Eye (tissue), 1 donor: ENCODE data around the gene HIP1.
"Not testable (repeated sequence)": the region's sequence is repeated elsewhere in the genome, so short reads cannot be mapped to it uniquely, and the experiment has no call there.

Experiments used
- DNase-seq: peaks from one replicate; pipeline ENCODE4 v3.0.0-alpha.2; 2015

The HIP1 gene

DNA sequence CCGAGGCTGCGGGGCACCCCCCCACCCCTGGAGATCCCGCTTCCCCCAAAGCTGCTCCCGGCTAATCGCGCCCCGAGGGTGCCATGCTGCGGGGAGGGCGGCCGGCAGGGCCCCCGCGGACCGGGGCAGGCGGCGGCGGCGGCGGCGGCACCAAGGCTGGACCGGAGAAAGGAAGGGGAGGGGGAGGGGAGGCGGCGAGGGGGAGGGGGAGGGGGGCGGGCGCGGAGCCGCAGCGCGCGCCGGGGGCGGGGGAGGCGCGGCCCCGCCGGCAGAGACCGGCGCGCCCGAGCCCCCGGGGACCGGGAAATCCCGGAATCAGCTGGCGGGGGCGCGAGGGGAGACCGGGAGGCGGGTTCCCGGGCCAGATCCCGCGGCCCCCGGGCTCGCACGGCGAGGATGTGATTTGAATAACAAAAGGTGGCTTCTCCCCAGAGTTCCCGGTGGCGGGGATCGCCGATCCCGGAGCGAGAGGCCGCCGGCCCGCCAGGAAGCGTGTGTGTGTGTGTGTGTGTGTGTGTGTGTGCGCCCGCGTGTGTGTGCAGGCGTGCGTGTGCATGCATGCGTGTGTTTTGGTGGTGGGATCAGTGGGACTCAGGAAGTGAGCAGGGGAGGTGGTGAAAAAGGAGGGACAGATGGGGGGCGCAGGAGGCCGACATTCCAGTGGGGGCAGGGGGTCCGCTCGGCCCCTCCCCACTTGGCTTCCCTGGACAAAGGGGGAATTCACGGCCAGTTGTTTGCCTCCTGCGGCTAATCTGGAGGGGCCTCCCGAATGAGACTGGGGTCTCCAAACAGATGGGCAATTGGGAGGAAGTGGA is 99.5 kb downstream of the HIP1 start:
- peak; percentile 88 for DNase-seq

DNA sequence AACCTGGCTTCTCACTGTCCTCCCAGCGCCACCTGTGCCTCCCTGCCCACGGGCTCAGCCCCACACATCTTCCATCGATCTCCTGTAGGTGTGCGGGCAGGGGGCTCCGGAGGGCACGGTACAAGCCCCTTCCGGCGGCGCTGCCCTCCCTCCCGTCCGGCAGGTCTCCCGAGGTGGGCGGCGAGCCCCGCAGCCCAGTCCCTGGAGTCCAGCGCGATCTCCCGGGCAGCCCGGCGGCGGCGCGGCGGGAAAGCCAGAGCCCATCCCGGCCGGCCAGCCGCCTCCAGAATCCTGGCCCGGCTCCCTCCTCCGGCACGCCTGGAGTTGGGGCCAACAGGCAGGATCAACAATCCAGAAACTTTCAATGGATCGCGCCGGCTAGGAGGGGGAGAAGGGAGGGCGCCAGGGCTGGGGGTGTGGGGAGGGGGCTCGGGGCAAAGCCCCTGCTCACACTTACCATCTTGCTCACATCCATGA is 100.1 kb downstream of the HIP1 start:
- DNase-seq: peak; percentile 83

DNA sequence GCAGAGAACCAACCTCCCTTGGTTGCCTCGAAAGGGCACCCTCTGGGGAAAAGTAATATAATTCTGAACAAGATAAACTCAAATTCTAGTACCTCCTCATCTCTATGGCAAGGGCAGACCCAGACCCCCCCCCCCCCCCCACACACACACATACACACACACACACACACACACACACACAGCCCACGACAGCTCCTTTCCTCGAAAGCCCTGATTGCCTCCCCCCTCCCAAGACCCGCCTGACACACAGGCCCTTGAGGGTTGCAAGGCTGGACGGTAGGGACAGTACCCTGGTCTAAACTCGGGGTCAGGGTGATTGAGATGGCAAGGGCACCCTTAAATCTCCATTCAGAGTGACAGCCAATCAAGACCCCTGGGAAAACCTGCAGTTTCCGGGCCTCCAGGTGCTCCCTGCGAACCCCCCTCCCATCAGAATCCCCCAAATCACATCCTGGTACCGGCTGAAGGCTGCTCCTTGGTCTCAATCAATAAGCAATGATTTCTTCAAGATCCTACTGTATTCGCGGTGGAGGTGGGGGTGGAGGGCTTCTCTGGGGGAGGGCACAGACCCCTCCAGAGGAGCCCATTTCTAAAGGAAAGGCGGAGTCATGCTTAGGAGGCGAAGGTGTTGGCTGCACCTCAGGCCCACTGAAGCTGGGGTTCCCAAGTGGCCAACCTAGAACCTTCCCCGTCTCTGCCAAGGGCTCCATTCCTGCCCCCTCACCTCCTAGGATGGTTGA is 100.7 kb downstream of the HIP1 start:
- no peak for DNase-seq

DNA sequence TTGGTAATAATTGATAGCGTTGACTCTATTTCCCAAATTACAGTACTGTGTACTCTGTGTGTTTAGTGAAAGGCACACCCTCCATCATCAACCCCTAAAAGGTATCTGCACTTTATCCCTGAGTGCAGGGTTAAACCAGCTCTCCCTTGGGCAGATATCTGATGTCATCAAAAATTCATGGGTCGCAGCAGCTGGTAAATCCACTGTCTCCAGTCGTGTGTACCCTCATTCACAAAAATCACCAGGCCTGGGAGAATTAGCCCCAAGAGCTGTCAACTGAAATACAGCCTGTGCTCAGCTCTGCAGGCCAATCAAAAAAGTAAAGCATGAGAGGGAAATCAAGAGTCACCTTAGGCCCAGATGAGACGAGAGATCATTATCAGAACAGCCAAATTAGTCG is 103.7 kb downstream of the HIP1 start:
- peak; percentile 78 for DNase-seq

DNA sequence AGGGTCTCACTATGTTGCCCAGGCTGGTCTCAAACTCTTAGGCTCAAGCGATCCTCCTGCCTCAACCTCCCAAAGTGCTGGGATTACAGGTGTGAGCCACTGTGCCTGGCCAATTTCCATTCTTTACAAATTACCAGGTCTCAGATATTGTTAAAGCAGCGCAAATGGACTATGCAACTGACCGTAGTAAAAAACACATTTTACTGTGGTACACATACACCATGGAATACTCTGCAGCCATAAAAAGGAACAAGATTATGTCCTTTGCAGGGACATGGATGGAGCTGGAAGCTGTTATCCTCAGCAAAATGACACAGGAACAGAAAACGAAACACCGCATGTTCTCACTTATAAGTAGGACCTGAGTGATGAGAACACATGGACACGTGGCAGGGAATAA is 106.2 kb downstream of the HIP1 start:
- not testable (repeated sequence) for DNase-seq

DNA sequence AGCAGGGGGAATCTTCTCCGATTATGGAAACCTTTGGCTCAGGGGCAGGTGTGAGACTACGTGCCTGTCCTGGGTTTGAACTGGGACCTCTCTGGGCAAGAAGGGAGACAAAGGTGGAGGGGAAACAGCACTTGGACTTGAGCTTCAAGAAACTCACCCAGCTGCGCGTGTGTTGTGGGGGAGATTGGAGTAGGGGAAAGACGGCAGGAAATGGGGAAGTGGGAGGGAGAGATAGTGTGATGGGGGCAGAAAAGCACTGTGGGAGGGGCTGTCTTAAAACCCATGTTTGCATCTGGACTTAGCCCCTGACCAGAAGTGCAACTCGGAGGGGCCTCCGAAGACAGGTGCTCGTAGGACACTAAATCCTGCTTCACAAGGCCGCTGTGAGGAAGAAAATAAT is 107.0 kb downstream of the HIP1 start:
- DNase-seq: no peak

DNA sequence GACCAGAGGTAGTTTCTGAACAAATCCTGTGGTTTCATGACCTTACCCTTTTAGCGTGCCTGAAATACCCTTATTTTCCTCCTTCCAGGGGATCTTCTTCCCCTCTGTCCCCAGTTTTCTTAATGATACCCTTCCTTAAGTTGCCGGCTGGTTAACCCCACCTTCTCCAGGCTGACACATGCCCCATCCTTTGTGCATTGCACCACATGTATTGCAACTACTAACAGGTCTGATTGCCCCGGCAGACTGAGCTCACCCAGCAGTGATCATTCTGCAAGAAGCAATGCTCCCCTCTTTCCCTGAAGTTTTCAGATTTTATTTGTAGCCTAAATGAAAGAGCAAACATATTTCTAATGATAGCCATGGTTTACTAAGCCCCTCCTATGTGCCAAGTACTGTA is 108.2 kb downstream of the HIP1 start:
- DNase-seq: no peak

DNA sequence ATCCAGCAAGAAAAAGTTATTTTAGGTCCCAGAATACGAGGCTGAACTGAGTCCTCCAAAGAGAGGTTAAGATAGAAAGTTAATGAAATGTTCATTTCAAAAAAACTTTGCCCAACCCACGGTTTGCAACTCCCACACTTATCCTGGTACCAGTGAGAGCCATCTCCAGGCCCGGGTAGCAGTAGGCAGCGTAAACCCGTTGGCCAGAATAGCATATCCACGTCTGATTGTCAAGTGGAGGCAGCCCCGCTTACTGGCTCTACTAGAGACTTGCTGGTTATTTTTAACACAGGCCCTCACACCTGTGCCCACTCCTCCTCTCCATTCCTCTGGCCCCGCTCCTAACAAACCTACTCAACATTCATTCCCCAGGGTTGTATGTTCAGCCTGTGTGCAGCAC is 109.7 kb downstream of the HIP1 start:
- no peak for DNase-seq

DNA sequence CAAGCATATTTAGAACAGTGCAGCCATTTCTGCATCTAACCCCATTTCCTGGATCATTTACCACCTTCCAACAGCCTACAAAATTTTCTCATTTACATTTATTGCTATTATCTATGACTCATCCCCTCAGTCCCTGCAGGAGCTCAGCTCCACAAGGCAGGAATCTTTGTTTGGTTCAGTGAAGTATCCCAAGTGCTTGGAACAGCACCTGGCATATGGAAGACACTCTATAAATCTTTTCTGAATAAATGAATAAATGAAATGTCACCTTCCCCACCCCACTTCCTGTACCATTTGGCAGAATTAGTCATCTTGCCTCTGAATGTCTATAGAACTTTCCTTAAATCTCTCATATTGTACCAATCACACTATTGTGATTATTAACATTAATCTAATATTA is 110.7 kb downstream of the HIP1 start:
- DNase-seq: no peak

DNA sequence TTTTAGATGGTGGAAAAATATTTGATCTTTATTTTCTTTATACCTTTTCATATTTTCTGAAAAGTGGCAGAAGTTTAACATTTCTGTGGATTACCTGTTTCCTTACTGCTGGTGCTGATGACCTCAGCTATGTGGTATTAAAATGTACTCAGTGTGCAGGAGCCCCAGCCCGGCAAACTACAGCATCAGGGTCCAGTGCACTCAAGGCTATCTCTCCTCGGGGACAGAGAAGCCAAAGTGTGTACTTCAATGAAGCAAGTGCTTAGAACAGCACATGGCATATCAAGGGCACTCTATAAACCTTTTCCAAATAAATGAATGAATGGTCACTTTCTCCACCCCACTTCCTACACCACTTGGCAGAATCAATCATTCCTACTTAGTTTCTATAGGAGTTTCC is 111.8 kb downstream of the HIP1 start:
- DNase-seq: no peak

DNA sequence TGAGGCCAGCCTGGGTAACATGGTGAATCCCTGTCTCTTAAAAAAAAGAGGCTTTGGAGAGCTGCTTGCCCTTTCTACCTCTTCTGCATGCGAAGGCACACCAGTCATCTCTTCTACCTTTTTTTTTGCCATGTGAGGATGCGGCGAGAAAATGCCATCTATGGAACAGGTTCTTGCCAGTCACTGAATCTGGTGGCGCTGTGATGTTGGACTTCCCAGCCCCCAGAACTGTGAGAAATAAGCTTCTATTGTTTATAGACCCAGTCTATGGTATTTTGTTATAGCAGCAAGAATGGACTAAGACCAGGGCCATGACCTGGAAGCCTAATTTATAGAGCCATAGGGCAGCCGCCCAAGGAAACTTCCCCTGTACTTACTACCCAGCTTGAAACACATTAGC is 112.9 kb downstream of the HIP1 start:
- DNase-seq: no peak

DNA sequence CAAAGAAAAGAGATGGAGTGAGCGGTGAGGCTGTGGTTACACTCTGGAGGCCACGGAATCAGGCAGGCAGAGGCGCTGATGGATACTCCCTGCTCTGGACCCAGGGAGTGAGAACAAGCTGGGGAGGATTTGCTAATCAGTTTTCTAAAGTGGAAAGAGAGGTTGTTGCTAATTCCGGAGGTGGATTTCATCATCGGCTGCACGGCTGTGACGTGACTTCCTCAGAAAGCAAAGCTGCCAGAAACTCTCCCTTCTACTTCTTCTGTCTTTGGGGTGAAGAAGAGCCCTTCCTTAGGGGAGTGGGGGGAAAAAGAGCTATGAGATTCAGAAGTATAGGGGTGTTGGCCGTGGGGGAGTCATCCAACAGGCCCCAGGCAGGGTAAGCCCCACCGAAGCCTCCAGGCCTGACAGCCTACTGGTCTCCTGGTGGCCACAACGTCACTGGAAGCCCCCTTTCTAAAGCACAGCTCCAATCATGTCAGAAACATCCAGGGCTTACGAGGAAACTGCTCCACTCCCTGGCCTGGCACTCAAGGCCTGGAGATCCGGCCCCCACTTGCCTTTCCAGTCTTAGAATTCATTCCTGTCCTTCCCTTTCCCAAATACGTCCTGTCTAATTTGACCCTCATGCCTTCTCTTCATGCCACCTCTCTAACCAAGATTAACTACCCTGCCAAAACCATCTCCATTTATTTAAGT is 114.5 kb downstream of the HIP1 start:
- no peak for DNase-seq

DNA sequence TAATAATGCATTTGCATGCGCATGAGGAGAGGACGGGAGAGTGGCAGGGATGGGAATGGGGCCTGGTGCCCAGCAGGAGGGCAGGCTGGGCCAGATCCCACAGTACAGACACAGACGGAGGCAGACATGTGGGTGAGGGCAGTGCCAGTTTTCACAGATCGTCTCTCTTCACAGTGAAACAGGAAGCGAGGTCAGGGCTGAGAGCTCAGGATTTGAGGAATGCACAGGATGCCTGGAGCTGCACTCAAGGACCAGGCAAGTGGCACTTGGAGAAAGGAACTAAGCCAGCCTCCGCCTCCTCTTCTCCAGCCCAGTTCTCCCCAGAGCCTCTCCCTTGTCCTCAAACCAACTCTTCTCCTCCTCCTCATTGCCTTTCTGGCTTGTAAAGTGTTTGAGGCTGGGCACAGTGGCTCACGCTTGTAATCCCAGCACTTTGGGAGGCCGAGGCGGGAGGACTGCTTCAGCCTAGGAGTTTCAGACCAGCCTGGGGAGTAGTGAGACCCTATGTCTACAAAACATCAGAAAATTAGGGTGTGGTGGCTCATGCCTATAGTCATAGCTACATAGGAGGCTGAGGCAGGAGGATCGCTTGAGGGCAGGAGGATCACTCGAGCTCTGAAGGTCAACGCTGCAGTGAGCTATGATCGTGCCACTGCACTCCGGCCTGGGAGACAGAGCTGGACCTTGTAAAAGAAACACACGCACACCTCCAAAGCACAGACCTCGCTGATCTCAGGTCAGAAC is 115.2 kb downstream of the HIP1 start:
- no peak for DNase-seq

DNA sequence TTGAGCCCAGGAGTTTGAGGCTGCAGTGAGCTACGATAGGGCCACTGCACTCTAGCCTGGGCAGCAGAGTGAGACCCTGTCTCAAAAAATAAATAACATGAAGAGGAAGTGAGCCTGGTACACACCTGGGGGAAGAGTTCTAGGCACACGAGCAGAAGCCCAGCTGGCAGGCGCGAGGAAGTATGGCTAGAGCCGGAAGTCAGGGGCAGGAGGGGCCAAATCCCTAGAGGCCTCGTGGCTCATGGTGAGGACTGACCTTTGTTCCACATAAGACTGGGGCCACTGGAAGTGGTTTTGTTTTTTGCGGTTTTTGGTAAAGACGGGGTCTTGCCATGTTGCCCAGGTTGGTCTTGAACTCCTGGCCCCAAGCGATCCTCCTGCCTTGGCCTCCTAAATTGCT is 117.6 kb downstream of the HIP1 start:
- no peak for DNase-seq

DNA sequence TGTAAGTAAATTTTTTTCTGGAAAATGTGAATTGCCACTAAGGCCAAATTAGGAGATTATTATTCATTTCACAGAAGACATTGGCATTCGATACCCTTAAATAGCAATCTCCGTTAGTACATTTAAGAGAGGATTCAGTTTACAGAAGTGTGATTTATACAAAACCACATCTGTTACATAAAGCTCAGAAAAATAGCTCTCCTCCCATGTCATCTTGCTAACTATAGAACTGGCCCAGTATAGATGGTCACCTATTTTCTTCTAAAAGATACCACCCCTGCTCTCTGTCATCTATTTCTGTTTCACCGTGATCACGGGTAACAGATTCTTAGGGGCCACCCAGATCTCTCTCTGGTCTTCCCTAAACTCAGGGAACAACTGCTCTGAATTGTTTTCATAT is 119.1 kb downstream of the HIP1 start:
- DNase-seq: no peak

DNA sequence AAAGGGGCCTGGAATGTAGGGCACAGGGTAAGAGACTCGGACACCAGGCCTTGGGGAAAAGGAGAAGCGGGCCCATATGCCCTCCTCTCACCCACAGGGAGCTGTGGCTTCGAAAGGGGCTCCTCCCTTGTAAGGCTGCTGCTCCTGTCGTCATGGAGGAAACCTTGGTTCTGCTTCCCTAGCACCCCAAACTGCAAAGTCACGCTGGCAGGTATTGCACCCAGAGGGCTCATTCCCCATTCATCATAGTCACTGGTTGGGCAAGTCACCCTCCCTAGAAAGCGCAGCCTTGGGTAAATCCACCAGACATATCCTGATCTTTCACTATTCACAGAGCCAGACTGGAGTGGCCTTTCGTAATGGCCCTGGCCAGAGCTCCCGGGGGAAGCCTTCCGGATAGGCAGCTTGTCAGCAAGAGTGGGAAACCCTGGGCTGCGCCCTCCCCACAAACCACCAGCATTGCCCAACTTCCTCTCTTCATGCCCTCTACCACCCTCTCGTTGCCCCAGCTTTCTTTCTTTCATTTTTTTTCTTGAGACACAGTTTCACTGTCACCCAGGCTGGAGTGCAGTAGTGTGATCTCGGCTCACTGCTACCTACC is 121.0 kb downstream of the HIP1 start:
- no peak for DNase-seq

DNA sequence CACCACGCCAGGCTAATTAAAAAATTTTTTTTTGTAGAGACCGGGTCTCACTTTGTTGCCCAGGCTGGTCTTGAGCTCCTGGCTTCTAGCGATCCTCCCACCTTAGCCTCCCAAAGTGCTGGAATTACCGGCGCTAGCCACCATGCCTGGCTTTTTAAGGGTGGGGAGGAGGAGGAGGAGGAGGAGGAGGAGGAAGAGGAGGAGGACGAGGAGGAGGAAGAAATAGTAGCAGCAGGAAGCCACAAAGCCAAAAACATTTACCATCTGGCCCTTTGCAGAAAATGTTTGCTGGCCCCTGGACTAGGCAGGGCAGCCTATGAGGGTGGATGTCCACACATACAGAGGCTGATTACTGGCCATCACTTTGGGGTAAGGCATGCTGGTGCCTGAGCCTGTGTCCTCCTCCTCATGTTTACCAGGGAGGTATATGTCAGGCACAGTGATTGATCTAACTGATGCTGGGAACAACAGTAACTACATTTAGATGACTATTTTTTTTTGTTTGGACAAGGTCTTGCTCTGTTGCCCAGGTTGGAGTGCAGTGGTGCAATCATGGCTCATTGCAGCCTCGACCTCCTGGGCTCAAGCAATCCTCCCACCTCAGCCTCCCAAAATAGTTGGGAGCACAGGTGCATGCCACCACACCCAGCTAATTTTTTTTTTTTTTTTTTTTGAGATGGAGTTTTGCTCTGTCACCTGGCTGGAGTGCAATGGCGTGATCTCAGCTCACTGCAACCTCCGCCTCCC is 122.1 kb downstream of the HIP1 start:
- no peak for DNase-seq

DNA sequence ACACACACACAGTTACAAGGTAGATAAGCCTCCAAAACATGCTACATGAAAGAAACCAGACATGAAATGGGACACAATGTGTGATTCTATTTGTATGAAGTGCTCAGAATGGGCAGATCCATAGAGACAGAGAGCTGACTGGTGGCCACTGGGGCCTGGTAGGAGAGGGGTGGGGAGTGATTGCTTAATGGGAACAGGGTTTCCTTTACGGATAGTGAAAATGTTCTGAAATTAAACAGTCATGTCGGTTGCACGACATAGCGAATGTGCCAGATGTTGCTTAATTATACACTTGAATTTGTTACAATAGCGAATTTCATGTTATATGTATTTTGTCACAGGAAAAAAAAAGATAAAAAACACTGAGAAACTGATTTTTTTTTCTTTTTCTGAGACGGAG is 124.3 kb downstream of the HIP1 start:
- DNase-seq: no peak

DNA sequence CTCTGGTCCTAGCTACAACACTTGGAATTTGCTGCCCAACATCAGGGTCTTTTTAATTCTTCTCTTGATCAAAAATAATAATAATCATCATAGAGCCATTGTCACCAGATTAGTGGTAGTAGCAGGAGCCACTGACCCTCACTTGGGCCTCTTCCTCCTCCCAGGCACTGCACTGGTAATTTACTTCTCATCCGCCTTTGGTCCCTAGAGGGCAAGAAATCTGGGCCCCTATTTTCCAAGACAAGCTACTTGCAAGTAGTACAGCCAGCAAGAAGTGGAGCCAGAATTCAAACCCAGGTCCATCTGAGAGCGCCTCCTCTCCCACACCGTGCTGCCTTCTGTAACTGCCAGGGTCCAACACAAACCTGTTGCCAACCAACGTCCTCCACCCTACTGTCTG is 125.4 kb downstream of the HIP1 start:
- DNase-seq: no peak

DNA sequence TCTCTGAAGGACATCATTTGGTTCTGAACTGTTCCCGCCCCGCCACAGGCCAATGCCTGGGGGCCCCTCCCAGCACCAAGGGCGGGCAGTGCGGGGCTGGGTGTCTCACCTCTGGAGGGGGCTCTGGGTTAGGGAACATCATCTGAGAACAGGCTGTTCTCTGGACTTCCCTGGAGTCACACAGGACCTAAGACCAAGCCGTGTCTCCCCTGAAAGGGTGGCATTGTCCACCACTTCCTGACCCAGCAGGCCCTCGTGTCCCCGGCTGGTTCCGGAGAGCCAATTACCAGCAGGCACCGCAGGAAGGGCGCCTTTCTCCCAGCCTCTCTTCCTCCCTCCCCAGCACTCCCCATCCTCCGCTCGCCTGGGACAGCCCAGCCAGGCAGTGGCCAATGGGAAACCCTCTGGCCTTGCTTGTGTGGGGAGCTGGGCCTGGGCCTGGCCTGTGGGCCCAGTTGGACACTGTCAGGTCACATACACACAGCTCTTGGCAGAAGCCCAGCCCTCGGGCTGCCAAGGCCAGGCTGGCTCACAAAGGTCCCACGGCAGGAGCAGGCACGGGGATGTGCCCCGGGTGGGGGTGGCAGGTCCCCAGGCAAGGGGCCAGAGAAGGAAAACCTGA is 127.1 kb downstream of the HIP1 start:
- DNase-seq: peak; percentile 46

DNA sequence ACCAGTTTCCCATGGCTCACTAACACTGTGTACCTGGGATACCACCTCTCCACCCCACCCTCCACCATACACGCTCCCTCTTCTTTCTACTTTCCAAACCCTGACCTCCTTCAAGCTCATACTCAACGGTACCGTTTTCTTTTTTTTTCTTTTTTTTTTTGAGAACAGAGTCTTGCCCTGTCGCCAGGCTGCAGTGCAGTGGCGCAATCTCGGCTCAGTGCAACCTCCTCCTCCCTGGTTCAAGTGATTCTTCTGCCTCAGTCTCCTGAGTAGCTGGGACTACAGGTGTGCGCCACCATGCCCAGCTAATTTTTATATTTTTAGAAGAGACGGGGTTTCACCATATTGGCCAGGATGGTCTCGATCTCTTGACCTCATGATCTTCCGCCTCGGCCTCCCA is 129.3 kb downstream of the HIP1 start:
- not testable (repeated sequence) for DNase-seq
